B cell (primary cell): ENCODE data around the gene OR6N1. TPM values are rescaled to one million over a fixed set of nuclear protein-coding genes. Genes with fewer than 3 reads are reported as not detected.

Experiments
- ATAC-seq: fragments of 200-7000 bp; cut with Tn5 transposase; one replicate; pipeline ENCODE4 v1.10.0; 2021; ENCODE audit warnings: low read depth, mild to moderate bottlenecking, moderate number of reproducible peaks, moderate library complexity
- CTCF ChIA-PET: fragments of 350-600 bp; sonication (Branson Sonifier 250); formaldehyde crosslinking; loops from one replicate; lab custom pipeline; 2021; ENCODE audit warnings: antibody characterized with exemption, inconsistent platforms; lab: Charles Lee
- POLR2A ChIA-PET: fragments of 350-600 bp; sonication (Branson Sonifier 250); formaldehyde crosslinking; loops from one replicate; lab custom pipeline; 2021; ENCODE audit warnings: antibody characterized with exemption; lab: Charles Lee
- DNase-seq: peaks from one replicate; pipeline ENCODE4 v3.0.0; 2013
- H2AFZ ChIP-seq: 2 replicates; pipeline ENCODE4 v1.6.1; 2012; ENCODE audit warnings: mild to moderate bottlenecking, low read depth, low read length; ENCODE audit not compliant: insufficient read depth, poor library complexity, severe bottlenecking
- H3K27ac ChIP-seq, 2 donors: 1 replicate in 1 of 2; 2 replicates in 1 of 2; pipeline ENCODE4 v1.5.1; 2012 to 2013; ENCODE audit warnings: low read length in 2 of 2, mild to moderate bottlenecking in 2 of 2, moderate library complexity in 1 of 2
- H3K27me3 ChIP-seq, 4 experiments: fragments of 200-600 bp in 1 of 4; sonication (generic) in 1 of 4; replicated peaks in 1 of 4; 1 replicate in 2 of 4; 2 replicates in 2 of 4; pipeline versions ENCODE4 v1.6.1 to v1.7.0; 2013 to 2016; ENCODE audit warnings: low read length in 3 of 4, mild to moderate bottlenecking in 2 of 4, mixed read lengths in 1 of 4, moderate library complexity in 1 of 4; ENCODE audit not compliant: insufficient read depth in 4 of 4, control insufficient read depth in 3 of 4; ENCODE audit errors: control extremely low read depth in 1 of 4
- H3K36me3 ChIP-seq, 2 experiments: replicated peaks in 1 of 2; 1 replicate in 1 of 2; 2 replicates in 1 of 2; pipeline versions ENCODE4 v1.6.1 to v1.7.1; 2013; ENCODE audit warnings: low read length in 1 of 2; ENCODE audit not compliant: insufficient read depth in 2 of 2, control insufficient read depth in 1 of 2; ENCODE audit errors: control extremely low read depth in 1 of 2, extremely low read depth in 1 of 2
- H3K4me1 ChIP-seq, 2 donors: fragments of 200-600 bp in 1 of 2; sonication (generic) in 1 of 2; 1 replicate in 1 of 2; 2 replicates in 1 of 2; pipeline versions ENCODE4 v1.5.1 to v1.6.1; 2013 to 2017; ENCODE audit warnings: low read length in 2 of 2; ENCODE audit not compliant: control insufficient read depth in 2 of 2, insufficient read depth in 2 of 2
- H3K4me2 ChIP-seq: replicated peaks from 2 replicates; pipeline ENCODE3; 2012; ENCODE audit warnings: mild to moderate bottlenecking, low read depth, low read length; ENCODE audit not compliant: poor library complexity, severe bottlenecking
- H3K4me3 ChIP-seq, 5 experiments: fragments of 200-600 bp in 1 of 5; sonication (generic) in 1 of 5; 1 replicate in 3 of 5; 2 replicates in 2 of 5; pipeline versions ENCODE4 v1.5.1 to v1.7.0; 2011 to 2016; ENCODE audit warnings: low read length in 4 of 5, mild to moderate bottlenecking in 4 of 5, low read depth in 2 of 5, control low read depth in 1 of 5, moderate library complexity in 1 of 5; ENCODE audit not compliant: insufficient read depth in 1 of 5; ENCODE audit errors: control extremely low read depth in 1 of 5, extremely low read depth in 1 of 5
- H3K79me2 ChIP-seq: fragments of 200-600 bp; sonication (generic); one replicate; pipeline ENCODE4 v1.6.0; 2016; ENCODE audit warnings: low read length; ENCODE audit not compliant: control insufficient read depth, insufficient read depth
- H3K9ac ChIP-seq: fragments of 200-600 bp; sonication (generic); 2 replicates; pipeline ENCODE4 v1.6.1; 2017; ENCODE audit warnings: mild to moderate bottlenecking, low read length, moderate library complexity
- H3K9me3 ChIP-seq, 3 donors: one replicate each; pipeline versions ENCODE4 v1.6.1 to v1.7.1; 2013; ENCODE audit warnings: low read length in 2 of 3; ENCODE audit not compliant: control insufficient read depth in 2 of 3, insufficient read depth in 1 of 3; ENCODE audit errors: control extremely low read depth in 1 of 3
- H4K20me1 ChIP-seq: 2 replicates; pipeline ENCODE4 v1.6.0; 2012; ENCODE audit warnings: mild to moderate bottlenecking, low read length; ENCODE audit not compliant: insufficient read depth, control insufficient read depth, poor library complexity, severe bottlenecking
- H3K27ac Mint-ChIP-seq: one replicate; pipeline ENCODE4 v1.8.0; 2021; ENCODE audit warnings: mixed read lengths
- H3K27me3 Mint-ChIP-seq: one replicate; pipeline ENCODE4 v1.8.0; 2021; ENCODE audit warnings: mixed read lengths
- H3K4me1 Mint-ChIP-seq: one replicate; pipeline ENCODE4 v1.8.0; 2021; ENCODE audit warnings: mixed read lengths
- H3K4me3 Mint-ChIP-seq: one replicate; pipeline ENCODE4 v1.8.0; 2021; ENCODE audit warnings: mixed read lengths
- H3K9me3 Mint-ChIP-seq: one replicate; pipeline ENCODE4 v1.8.0; 2022; ENCODE audit warnings: mixed read lengths; ENCODE audit not compliant: insufficient read depth
- EZH2 ChIP-seq: IDR thresholded peaks from 2 replicates; pipeline ENCODE4 v1.6.1; 2012; ENCODE audit warnings: borderline replicate concordance, low read depth, mild to moderate bottlenecking, moderate library complexity, low read length; ENCODE audit not compliant: insufficient read depth, poor library complexity, severe bottlenecking
- WGBS: methylation state at CpG from one replicate; pipeline ENCODE4 v1.1.5; 2013; ENCODE audit warnings: missing lambda C conversion rate; ENCODE audit not compliant: insufficient coverage; 5-methylcytosine and 5-hydroxymethylcytosine counted together
- intact Hi-C: fragments of 100-400 bp; cut with micrococcal nuclease; formaldehyde crosslinking; loops from one replicate; pipeline ENCODE4 v1.10.0; 2022
- polyA plus RNA-seq: library from polyadenylated mRNA; depleted of rRNA; stranded (reverse); fragments of >200 nt; gene quantifications from 2 replicates; pipeline ENCODE4 v1.2.3, GENCODE V29; 2012
- total RNA-seq, 2 donors: library from RNA; stranded (reverse); fragments of 120-200 nt in 1 of 2; gene quantifications; 1 replicate in 1 of 2; 2 replicates in 1 of 2; pipeline versions ENCODE4 v1.2.3 to v1.2.4, GENCODE V29; 2013 to 2022
- TF ChIP-seq, protein P1 (sequence below): fragments of 200-600 bp; IDR thresholded peaks from one replicate; pipeline ENCODE4 v1.8.0; 2022; ENCODE audit warnings: antibody characterized with exemption, mild to moderate bottlenecking

OR6N1 gene
- total and polyA plus RNA-seq, 2 donors (not counting 1 experiment from before 2014, with no cell fraction given) = not detected

DNA sequence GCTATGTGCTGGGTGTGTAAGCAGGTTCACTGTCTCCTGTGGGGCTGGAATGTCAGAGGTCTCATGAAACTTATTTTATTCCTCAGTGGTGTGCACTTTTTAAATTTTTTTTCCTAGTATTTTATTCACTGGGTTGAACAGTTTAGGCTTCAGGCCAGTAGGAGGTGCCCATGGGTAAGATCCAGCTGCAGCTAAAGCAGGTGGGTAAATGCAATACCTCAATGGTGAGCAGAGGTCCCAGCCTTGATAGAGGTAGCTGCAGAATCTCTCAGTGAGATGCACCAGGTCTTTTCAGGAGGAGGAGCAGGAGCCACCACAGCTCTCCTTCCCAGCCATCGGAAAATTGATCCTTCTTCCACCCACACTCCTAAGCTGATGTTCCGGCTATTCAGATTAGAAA, 21.6 kb upstream of the OR6N1 start:
- no peak overlapping the region for H3K4me2 ChIP-seq
- no peak overlapping the region for H2AFZ ChIP-seq
- intact Hi-C loops = loop anchor here (1.0 to 5.0 kb wide), 2 partner anchors 205 to 279 kb away; no protein-coding TSS in a partner anchor
- peaks cover 0 to 3% (median 0%) of the 10 kb centered on the region in 4 experiments for H3K27me3 ChIP-seq
- Mint-ChIP-seq H3K9me3 (no peaks in the 10 kb centered on the region), H3K4me3 (no peak overlapping the region), H3K27ac (no peak overlapping the region), H3K27me3 (peaks cover 23% of the 10 kb centered on the region), H3K4me1 (no peaks in the 10 kb centered on the region)
- ChIA-PET POLR2A (no interaction called here), CTCF (interaction anchor here (1.2 to 3.6 kb wide), 4 partner anchors 14 to 295 kb away, joined by 4 to 14 read pairs (median 8); no protein-coding TSS in a partner anchor)
- no peak overlapping the region for H3K9ac ChIP-seq
- H3K79me2 ChIP-seq = no peaks in the 10 kb centered on the region
- peaks cover 0 to 2% (median 0%) of the 10 kb centered on the region in 3 donors for H3K9me3 ChIP-seq
- no peak for TF ChIP-seq EZH2
- TF ChIP-seq, protein P1, sequence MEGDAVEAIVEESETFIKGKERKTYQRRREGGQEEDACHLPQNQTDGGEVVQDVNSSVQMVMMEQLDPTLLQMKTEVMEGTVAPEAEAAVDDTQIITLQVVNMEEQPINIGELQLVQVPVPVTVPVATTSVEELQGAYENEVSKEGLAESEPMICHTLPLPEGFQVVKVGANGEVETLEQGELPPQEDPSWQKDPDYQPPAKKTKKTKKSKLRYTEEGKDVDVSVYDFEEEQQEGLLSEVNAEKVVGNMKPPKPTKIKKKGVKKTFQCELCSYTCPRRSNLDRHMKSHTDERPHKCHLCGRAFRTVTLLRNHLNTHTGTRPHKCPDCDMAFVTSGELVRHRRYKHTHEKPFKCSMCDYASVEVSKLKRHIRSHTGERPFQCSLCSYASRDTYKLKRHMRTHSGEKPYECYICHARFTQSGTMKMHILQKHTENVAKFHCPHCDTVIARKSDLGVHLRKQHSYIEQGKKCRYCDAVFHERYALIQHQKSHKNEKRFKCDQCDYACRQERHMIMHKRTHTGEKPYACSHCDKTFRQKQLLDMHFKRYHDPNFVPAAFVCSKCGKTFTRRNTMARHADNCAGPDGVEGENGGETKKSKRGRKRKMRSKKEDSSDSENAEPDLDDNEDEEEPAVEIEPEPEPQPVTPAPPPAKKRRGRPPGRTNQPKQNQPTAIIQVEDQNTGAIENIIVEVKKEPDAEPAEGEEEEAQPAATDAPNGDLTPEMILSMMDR = peak; percentile 49
- ATAC-seq (no peak), DNase-seq (peak; percentile 42)
- H3K4me1 ChIP-seq = no peaks in the 10 kb centered on the region
- WGBS = no CpG with 5 or more reads among the region's 2 CpGs
- H4K20me1 ChIP-seq = no peaks in the 10 kb centered on the region
- no peak overlapping the region for H3K4me3 ChIP-seq
- H3K27ac ChIP-seq = no peak overlapping the region
- no peaks in the 10 kb centered on the region for H3K36me3 ChIP-seq

DNA sequence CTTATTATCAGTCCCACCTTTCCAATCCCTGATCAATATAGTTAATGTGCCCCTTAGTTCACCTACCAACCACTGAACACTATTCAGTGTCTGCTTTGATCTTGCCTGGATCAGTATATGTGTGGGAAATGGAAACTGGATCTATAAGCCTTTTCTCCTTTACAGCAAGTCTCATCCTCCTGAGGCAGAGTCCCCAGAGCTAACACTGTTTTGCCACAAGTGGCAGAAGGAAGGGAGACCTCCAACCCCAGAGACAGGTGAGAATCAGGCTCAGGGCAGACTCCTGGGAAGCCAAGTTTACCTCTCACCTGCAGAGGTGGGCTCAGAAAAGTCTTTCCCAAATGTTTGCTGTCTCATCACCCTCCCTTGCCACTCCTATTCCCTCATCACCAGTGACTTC, 9.1 kb upstream of the OR6N1 start, which contains the start of gene OR6N2:
TSS of gene OR6N2 (minus strand) at position 101 of the 400 bp plus-strand sequence. CDS start 3,569 bp downstream, outside the sequence.
- intact Hi-C loops = no loop called here
- H3K27me3 Mint-ChIP-seq = peaks cover 29% of the 10 kb centered on the region
- Histone ChIP-seq H3K9ac (no peak within 1 kb of the TSS), H4K20me1 (no peaks in the 10 kb centered on the region), H3K4me3 (no peak within 1 kb of the TSS), H3K79me2 (no peaks in the 10 kb centered on the region), H3K4me2 (no peak within 1 kb of the TSS), H3K27me3 (no peaks in the 10 kb centered on the region), H3K27ac (no peak within 1 kb of the TSS), H3K36me3 (no peaks in the 10 kb centered on the region), H2AFZ (no peak within 1 kb of the TSS), H3K4me1 (no peaks in the 10 kb centered on the region), H3K9me3 (no peaks in the 10 kb centered on the region)
- H3K4me3 Mint-ChIP-seq = no peak within 1 kb of the TSS
- no peak for TF ChIP-seq EZH2
- TF ChIP-seq, protein P1 = no peak
- no peaks in the 10 kb centered on the region for H3K9me3 Mint-ChIP-seq
- POLR2A ChIA-PET = no interaction called here
- H3K27ac Mint-ChIP-seq = no peak within 1 kb of the TSS
- ATAC-seq (no peak), DNase-seq (no peak)
- H3K4me1 Mint-ChIP-seq = no peaks in the 10 kb centered on the region
- CTCF ChIA-PET = interaction anchor here (0.6 kb wide), 1 partner anchor 315 kb away, joined by 3 read pairs; no protein-coding TSS in a partner anchor
